ENCODE measurements around the gene GMPPA. TPM values are rescaled to one million over a fixed set of nuclear protein-coding genes. Genes with fewer than 3 reads are reported as not detected.

Gene GMPPA
- polyA plus RNA-seq, 1 donor (not counting 4 experiments of a cell fraction or from before 2014, with no cell fraction given) = 50.6 TPM

DNA sequence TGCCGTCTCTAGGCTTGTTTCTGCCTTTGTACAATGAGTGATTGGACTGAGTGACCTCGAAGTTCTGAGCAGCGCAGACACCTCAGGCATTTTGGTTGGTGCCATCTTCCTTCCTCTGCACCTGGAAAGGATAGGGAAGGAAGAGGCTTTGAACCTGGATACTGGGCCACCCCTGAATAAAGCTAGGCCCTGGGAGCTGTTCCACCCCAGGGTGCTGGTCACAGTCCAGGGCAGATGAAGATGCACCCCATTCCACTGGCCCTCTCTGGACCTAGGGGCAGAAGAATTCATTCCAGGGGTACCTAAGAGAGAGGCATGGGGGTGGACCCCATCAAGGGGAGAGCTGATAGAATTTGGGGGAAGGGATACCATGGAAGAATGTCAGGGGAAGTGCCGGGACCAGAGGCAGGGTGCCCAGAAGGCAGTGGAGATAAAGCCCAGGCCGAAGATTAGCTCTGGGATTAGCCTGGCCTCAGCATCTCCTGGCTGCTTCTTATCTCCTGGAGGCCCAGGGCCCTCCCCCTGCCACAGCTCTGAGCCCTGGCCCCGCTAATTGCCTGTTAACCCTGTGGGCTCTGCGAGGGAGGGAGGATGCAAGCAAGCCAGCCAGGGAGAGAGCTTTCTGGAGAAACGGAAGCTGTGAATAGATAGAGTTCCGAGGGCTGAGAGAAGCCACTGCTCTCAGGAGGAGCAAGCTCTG is 27.0 kb downstream of the GMPPA start:
- dilution Hi-C loops (cut with MboI; ENCODE audit: extremely low pct_ligation_motif_present, low sequenced_read_pairs) = no loop called here
- Histone ChIP-seq H3K4me1 (ENCODE audit: control insufficient read depth, extremely low read depth, insufficient read depth, low read length) (peaks cover 8% of the 10 kb centered on the region), H3K9me3 (ENCODE audit: control insufficient read depth, low read depth, low read length) (no peaks in the 10 kb centered on the region), H3K4me2 (ENCODE audit: control insufficient read depth, extremely low read depth, insufficient read depth, low read depth, low read length) (no peak overlapping the region), H3K9ac (ENCODE audit: control insufficient read depth, extremely low read depth, insufficient read depth, low read length) (no peak overlapping the region), H3K4me3 (ENCODE audit: control insufficient read depth in 2 of 3, extremely low read depth in 1 of 3, insufficient read depth in 2 of 3, low read depth in 1 of 3, low read length in 3 of 3) (no peak overlapping the region), H3K9me1 (ENCODE audit: control insufficient read depth, extremely low read depth, insufficient read depth, low read length) (no peaks in the 10 kb centered on the region), H3K27ac (ENCODE audit: control insufficient read depth, insufficient read depth, low read length) (no peak overlapping the region), H3K27me3 (ENCODE audit: control insufficient read depth, extremely low read depth, insufficient read depth, low read length) (peaks cover 58% of the 10 kb centered on the region), H3K79me2 (ENCODE audit: control insufficient read depth, insufficient read depth, low read length) (no peaks in the 10 kb centered on the region), H3K36me3 (ENCODE audit: control insufficient read depth in 2 of 2, extremely low read depth in 1 of 2, insufficient read depth in 2 of 2, low read length in 2 of 2) (no peaks in the 10 kb centered on the region), H2AFZ (ENCODE audit: control insufficient read depth, low read length) (no peak overlapping the region), H4K20me1 (ENCODE audit: control insufficient read depth, extremely low read depth, insufficient read depth, low read length) (peaks cover 3% of the 10 kb centered on the region)
- no peak for TF ChIP-seq EZH2 (IDR thresholded peaks at IDR 0.05; ENCODE audit: low read length)
- TF ChIP-seq CTCF (optimal IDR thresholded peaks at IDR 0.05 in 1 of 3, IDR thresholded peaks at IDR 0.05 in 1 of 3, conservative IDR thresholded peaks at IDR 0.05 in 1 of 3; ENCODE audit: extremely low read depth in 1 of 3, insufficient read depth in 2 of 3, low read length in 3 of 3) = no peak
- DNase-seq (ENCODE audit: low read depth, low spot score) = no peak
- FAIRE-seq = no peak

DNA sequence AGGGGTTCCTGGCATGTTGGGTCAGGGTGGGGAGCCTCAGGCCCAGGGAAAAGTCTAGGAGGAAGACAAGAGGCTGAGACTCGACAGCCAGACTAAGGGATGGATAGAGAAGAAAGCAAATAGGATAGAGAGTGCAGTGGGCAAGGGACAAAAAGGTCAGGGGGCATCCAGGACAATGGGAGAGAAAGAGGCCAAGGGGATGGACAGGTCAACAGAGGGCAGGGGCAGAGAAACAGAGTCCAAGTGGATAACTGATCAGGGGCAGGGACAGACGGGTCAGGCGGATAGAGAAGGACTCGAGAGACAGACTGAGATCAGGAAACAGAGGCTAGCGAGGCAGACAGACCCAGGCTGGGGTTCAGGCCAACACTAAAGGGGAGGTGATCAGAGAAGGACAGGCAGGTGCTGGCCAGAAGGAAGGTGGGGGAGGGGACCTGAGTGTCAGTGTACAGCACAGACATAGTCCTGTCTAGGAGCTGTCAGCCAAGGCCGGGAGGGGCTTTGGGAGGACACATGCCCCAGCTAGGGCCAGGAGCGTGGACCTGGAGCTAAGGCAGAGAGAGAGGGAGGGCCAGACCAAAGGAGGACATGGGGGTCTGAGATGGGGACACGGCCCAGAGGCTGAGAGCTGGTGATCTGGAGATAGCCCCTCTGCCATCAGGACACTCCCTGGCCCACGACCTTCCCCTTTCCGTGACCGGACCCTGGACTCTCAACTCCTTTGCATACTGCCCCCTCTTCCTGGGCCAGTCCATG is 27.8 kb downstream of the GMPPA start:
- no peak overlapping the region for H2AFZ ChIP-seq (ENCODE audit: control insufficient read depth, low read length)
- peaks cover 8% of the 10 kb centered on the region for H3K4me1 ChIP-seq (ENCODE audit: control insufficient read depth, extremely low read depth, insufficient read depth, low read length)
- H4K20me1 ChIP-seq (ENCODE audit: control insufficient read depth, extremely low read depth, insufficient read depth, low read length) = peaks cover 3% of the 10 kb centered on the region
- no peaks in the 10 kb centered on the region for H3K9me3 ChIP-seq (ENCODE audit: control insufficient read depth, low read depth, low read length)
- H3K9me1 ChIP-seq (ENCODE audit: control insufficient read depth, extremely low read depth, insufficient read depth, low read length) = no peaks in the 10 kb centered on the region
- no peak for DNase-seq (ENCODE audit: low read depth, low spot score)
- H3K4me3 ChIP-seq (ENCODE audit: control insufficient read depth in 2 of 3, extremely low read depth in 1 of 3, insufficient read depth in 2 of 3, low read depth in 1 of 3, low read length in 3 of 3) = no peak overlapping the region
- no peak overlapping the region for H3K27ac ChIP-seq (ENCODE audit: control insufficient read depth, insufficient read depth, low read length)
- H3K79me2 ChIP-seq (ENCODE audit: control insufficient read depth, insufficient read depth, low read length) = no peaks in the 10 kb centered on the region
- H3K27me3 ChIP-seq (ENCODE audit: control insufficient read depth, extremely low read depth, insufficient read depth, low read length) = peaks cover 52% of the 10 kb centered on the region
- no peak for TF ChIP-seq EZH2 (IDR thresholded peaks at IDR 0.05; ENCODE audit: low read length)
- no peak for TF ChIP-seq CTCF (optimal IDR thresholded peaks at IDR 0.05 in 1 of 3, IDR thresholded peaks at IDR 0.05 in 1 of 3, conservative IDR thresholded peaks at IDR 0.05 in 1 of 3; ENCODE audit: extremely low read depth in 1 of 3, insufficient read depth in 2 of 3, low read length in 3 of 3)
- H3K4me2 ChIP-seq (ENCODE audit: control insufficient read depth, extremely low read depth, insufficient read depth, low read depth, low read length) = no peak overlapping the region
- dilution Hi-C loops (cut with MboI; ENCODE audit: extremely low pct_ligation_motif_present, low sequenced_read_pairs) = no loop called here
- no peaks in the 10 kb centered on the region for H3K36me3 ChIP-seq (ENCODE audit: control insufficient read depth in 2 of 2, extremely low read depth in 1 of 2, insufficient read depth in 2 of 2, low read length in 2 of 2)
- FAIRE-seq = no peak
- H3K9ac ChIP-seq (ENCODE audit: control insufficient read depth, extremely low read depth, insufficient read depth, low read length) = no peak overlapping the region
